ENCODE measurements around the gene SLC7A6. TPM values are rescaled to one million over a fixed set of nuclear protein-coding genes. Genes with fewer than 3 reads are reported as not detected.

SLC7A6 gene
- total RNA-seq, 1 donor from 2014 or later: 10.5 TPM

- DNase-seq (ENCODE audit: low read depth in 2 of 2): no peak
These were observed 36.6 kb downstream of the SLC7A6 start for GRCh38 chr16:68300734-68301459.

- DNase-seq (ENCODE audit: low read depth in 2 of 2): no peak
These were observed 42.3 kb downstream of the SLC7A6 start for GRCh38 chr16:68306633-68307032.

- DNase-seq (ENCODE audit: low read depth in 2 of 2): no peak
These were observed 45.5 kb downstream of the SLC7A6 start for GRCh38 chr16:68309799-68310198.

GRCh38 chr16:68310437-68310773 is 46.1 kb downstream of the SLC7A6 start:
- no peak for DNase-seq (ENCODE audit: low read depth in 2 of 2)

- peak; percentile 76 to 95 for DNase-seq (ENCODE audit: low read depth in 2 of 2)
These were observed 46.6 kb downstream of the SLC7A6 start, which contains the start of the genes PRMT7 and SLC7A6OS for GRCh38 chr16:68310774-68311511. PRMT7 (plus strand) TSS chr16:68311019; CDS start chr16:68315980, 4,961 bp downstream. SLC7A6OS (minus strand) TSS chr16:68310946; CDS start chr16:68310926, 20 bp downstream.

- DNase-seq (ENCODE audit: low read depth in 2 of 2): no peak
These were observed 48.8 kb downstream of the SLC7A6 start for GRCh38 chr16:68313116-68313515.

GRCh38 chr16:68319185-68319908 is 55.0 kb downstream of the SLC7A6 start:
- DNase-seq (ENCODE audit: low read depth in 2 of 2): no peak

- DNase-seq (ENCODE audit: low read depth in 2 of 2): no peak
These were observed 60.0 kb downstream of the SLC7A6 start for GRCh38 chr16:68324336-68324735.

GRCh38 chr16:68324780-68325357 is 60.5 kb downstream of the SLC7A6 start:
- DNase-seq (ENCODE audit: low read depth in 2 of 2): peak in 1 of 2 donors; percentile 79

GRCh38 chr16:68328151-68328859 is 64.0 kb downstream of the SLC7A6 start:
- peak; percentile 75 to 89 for DNase-seq (ENCODE audit: low read depth in 2 of 2)

- DNase-seq (ENCODE audit: low read depth in 2 of 2): no peak
These were observed 64.6 kb downstream of the SLC7A6 start for GRCh38 chr16:68328860-68329390.

GRCh38 chr16:68331879-68332410 is 67.6 kb downstream of the SLC7A6 start:
- DNase-seq (ENCODE audit: low read depth in 2 of 2): peak in 1 of 2 donors; percentile 55

GRCh38 chr16:68332411-68333121 is 68.2 kb downstream of the SLC7A6 start:
- DNase-seq (ENCODE audit: low read depth in 2 of 2): peak; percentile 72 to 97

GRCh38 chr16:68335175-68335574 is 70.8 kb downstream of the SLC7A6 start:
- no peak for DNase-seq (ENCODE audit: low read depth in 2 of 2)

GRCh38 chr16:68338326-68339119 is 74.2 kb downstream of the SLC7A6 start:
- no peak for DNase-seq (ENCODE audit: low read depth in 2 of 2)

- no peak for DNase-seq (ENCODE audit: low read depth in 2 of 2)
These were observed 74.9 kb downstream of the SLC7A6 start for GRCh38 chr16:68339214-68339613.

- DNase-seq (ENCODE audit: low read depth in 2 of 2): no peak
These were observed 78.3 kb downstream of the SLC7A6 start for GRCh38 chr16:68342620-68343019.

- no peak for DNase-seq (ENCODE audit: low read depth in 2 of 2)
These were observed 78.8 kb downstream of the SLC7A6 start for GRCh38 chr16:68343137-68343536.

- no peak for DNase-seq (ENCODE audit: low read depth in 2 of 2)
These were observed 79.9 kb downstream of the SLC7A6 start for GRCh38 chr16:68344252-68344651.

All from dermis microvascular lymphatic vessel endothelial cell (primary cell).